ENCODE data around the gene CD99.

Gene CD99

DNA sequence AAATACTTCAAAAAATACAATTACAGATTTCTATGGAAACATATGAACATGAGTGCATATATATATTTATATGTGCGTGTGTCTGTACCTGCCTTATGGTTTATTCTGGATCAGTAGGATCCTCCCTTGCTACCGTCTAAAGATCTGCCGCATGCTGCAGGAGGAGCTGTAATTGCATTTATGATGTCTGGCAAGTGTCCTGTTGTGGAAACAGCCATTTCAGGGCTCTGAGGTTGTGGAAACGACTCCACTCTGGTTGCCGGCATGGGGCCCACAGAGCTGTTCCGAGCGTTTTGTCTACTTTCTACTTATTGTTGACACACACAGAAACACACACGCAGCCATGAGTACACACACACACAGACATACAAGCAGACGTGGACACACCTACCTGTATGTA lies 21.3 kb downstream of the CD99 start:
- TF ChIP-seq EZH2 (optimal IDR thresholded peaks at IDR 0.05; ENCODE audit: low read depth, low read length), result no peak
- TF ChIP-seq, protein P1, sequence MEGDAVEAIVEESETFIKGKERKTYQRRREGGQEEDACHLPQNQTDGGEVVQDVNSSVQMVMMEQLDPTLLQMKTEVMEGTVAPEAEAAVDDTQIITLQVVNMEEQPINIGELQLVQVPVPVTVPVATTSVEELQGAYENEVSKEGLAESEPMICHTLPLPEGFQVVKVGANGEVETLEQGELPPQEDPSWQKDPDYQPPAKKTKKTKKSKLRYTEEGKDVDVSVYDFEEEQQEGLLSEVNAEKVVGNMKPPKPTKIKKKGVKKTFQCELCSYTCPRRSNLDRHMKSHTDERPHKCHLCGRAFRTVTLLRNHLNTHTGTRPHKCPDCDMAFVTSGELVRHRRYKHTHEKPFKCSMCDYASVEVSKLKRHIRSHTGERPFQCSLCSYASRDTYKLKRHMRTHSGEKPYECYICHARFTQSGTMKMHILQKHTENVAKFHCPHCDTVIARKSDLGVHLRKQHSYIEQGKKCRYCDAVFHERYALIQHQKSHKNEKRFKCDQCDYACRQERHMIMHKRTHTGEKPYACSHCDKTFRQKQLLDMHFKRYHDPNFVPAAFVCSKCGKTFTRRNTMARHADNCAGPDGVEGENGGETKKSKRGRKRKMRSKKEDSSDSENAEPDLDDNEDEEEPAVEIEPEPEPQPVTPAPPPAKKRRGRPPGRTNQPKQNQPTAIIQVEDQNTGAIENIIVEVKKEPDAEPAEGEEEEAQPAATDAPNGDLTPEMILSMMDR (IDR thresholded peaks at IDR 0.05; ENCODE audit: low read length), result no peak
- no peak for TF ChIP-seq EZH2phosphoT487 (IDR thresholded peaks at IDR 0.05; ENCODE audit: low read length)
- H2AFZ ChIP-seq (ENCODE audit: low read length), result no peak overlapping the region
- H3K4me1 ChIP-seq (ENCODE audit: low read length), result no peaks in the 10 kb centered on the region
- no peak for DNase-seq
- no peak overlapping the region for H3K9ac ChIP-seq (ENCODE audit: low read length)
- no peaks in the 10 kb centered on the region for H3K9me3 ChIP-seq (replicated peaks; ENCODE audit: insufficient read depth, low read length)
- no peak overlapping the region for H3K4me3 ChIP-seq (ENCODE audit: low read length)
- no peaks in the 10 kb centered on the region for H3K36me3 ChIP-seq (replicated peaks; ENCODE audit: insufficient read depth, low read length)
- H3K79me2 ChIP-seq (ENCODE audit: low read length), result no peaks in the 10 kb centered on the region
- H3K9me2 ChIP-seq (replicated peaks; ENCODE audit: insufficient read depth, low read length), result no peaks in the 10 kb centered on the region
- no peaks in the 10 kb centered on the region for H4K20me1 ChIP-seq (ENCODE audit: insufficient read depth, low read length)
- H3K27me3 ChIP-seq (replicated peaks; ENCODE audit: insufficient read depth, low read length), result no peaks in the 10 kb centered on the region
- no peak overlapping the region for H3K27ac ChIP-seq (ENCODE audit: low read length)
- H3K4me2 ChIP-seq (ENCODE audit: low read depth, low read length), result no peak overlapping the region
- H3F3A ChIP-seq (ENCODE audit: insufficient read depth, low read length), result no peaks in the 10 kb centered on the region

DNA sequence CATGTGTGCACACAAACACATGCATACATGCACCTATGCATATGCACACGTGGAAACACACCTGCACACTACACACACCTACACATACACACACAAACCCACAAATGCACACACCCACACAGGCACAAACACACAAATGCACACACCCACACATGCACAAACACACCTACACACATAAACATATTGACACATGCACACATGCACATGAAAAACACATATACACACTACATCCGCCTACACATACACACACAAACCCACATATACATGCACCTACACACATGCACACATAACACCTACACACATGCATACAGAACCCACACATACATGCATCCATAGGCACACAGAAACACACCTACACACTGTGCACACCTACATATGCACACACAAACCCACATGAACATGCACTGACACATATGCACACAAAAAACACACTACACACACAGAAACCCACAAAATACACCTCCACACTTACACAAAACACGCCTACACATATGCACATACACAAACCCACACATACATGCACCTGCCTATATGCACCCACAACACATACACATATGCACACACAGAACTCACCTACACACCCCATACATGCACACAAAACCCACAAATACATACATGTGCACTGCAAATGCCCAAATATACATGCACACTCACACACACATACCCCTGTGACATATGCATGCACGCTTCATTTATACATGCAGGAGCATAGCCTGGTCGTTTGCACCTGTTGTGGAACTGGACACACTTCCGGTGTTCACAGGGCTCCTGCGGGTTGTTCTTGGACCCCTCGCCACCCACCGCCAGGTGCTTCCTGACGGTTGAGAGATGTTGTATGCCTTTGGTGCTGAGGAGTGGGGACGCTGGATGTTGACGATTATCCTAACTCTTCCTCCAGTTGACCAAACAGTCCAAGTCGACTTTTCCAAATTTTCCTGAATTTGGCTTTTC lies 22.1 kb downstream of the CD99 start:
- TF ChIP-seq EZH2 (optimal IDR thresholded peaks at IDR 0.05; ENCODE audit: low read depth, low read length), result no peak
- no peak for TF ChIP-seq EZH2phosphoT487 (IDR thresholded peaks at IDR 0.05; ENCODE audit: low read length)
- TF ChIP-seq, protein P1 (IDR thresholded peaks at IDR 0.05; ENCODE audit: low read length), result no peak
- Histone ChIP-seq H3K9me2 (replicated peaks; ENCODE audit: insufficient read depth, low read length) (no peaks in the 10 kb centered on the region), H4K20me1 (ENCODE audit: insufficient read depth, low read length) (no peaks in the 10 kb centered on the region), H3K79me2 (ENCODE audit: low read length) (no peaks in the 10 kb centered on the region), H3K9me3 (replicated peaks; ENCODE audit: insufficient read depth, low read length) (no peaks in the 10 kb centered on the region), H3K4me2 (ENCODE audit: low read depth, low read length) (no peak overlapping the region), H3K27me3 (replicated peaks; ENCODE audit: insufficient read depth, low read length) (no peaks in the 10 kb centered on the region), H3F3A (ENCODE audit: insufficient read depth, low read length) (no peaks in the 10 kb centered on the region), H3K27ac (ENCODE audit: low read length) (no peak overlapping the region), H2AFZ (ENCODE audit: low read length) (no peak overlapping the region), H3K9ac (ENCODE audit: low read length) (no peak overlapping the region), H3K36me3 (replicated peaks; ENCODE audit: insufficient read depth, low read length) (no peaks in the 10 kb centered on the region), H3K4me3 (ENCODE audit: low read length) (no peak overlapping the region), H3K4me1 (ENCODE audit: low read length) (no peaks in the 10 kb centered on the region)
- DNase-seq, result no peak

DNA sequence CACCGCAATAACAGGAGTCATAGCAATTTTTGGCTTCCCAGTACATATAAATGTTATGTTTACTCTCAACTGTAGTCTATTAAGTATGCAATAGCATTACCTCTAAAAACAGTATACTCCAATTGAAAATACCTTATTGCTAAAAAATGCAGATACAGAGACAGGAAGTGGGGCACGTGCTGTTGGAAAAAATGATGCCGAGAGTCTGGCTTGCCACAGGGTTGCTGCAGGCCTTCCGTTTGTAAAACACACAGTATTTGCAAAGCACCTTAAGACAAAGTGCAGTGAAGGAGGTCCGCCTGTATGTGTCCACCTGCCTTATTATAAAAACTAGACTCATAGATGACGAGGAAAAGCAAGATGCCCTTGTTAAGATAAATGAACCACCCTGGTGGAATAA lies 23.5 kb downstream of the CD99 start:
- no peaks in the 10 kb centered on the region for H4K20me1 ChIP-seq (ENCODE audit: insufficient read depth, low read length)
- no peak overlapping the region for H2AFZ ChIP-seq (ENCODE audit: low read length)
- no peaks in the 10 kb centered on the region for H3K4me1 ChIP-seq (ENCODE audit: low read length)
- H3K4me2 ChIP-seq (ENCODE audit: low read depth, low read length), result no peak overlapping the region
- H3K36me3 ChIP-seq (replicated peaks; ENCODE audit: insufficient read depth, low read length), result no peaks in the 10 kb centered on the region
- no peaks in the 10 kb centered on the region for H3K79me2 ChIP-seq (ENCODE audit: low read length)
- no peaks in the 10 kb centered on the region for H3K9me2 ChIP-seq (replicated peaks; ENCODE audit: insufficient read depth, low read length)
- no peak overlapping the region for H3K4me3 ChIP-seq (ENCODE audit: low read length)
- no peak for DNase-seq
- no peaks in the 10 kb centered on the region for H3F3A ChIP-seq (ENCODE audit: insufficient read depth, low read length)
- TF ChIP-seq, protein P1 (IDR thresholded peaks at IDR 0.05; ENCODE audit: low read length), result no peak
- no peak for TF ChIP-seq EZH2phosphoT487 (IDR thresholded peaks at IDR 0.05; ENCODE audit: low read length)
- TF ChIP-seq EZH2 (optimal IDR thresholded peaks at IDR 0.05; ENCODE audit: low read depth, low read length), result no peak
- no peak overlapping the region for H3K27ac ChIP-seq (ENCODE audit: low read length)
- H3K27me3 ChIP-seq (replicated peaks; ENCODE audit: insufficient read depth, low read length), result no peaks in the 10 kb centered on the region
- no peak overlapping the region for H3K9ac ChIP-seq (ENCODE audit: low read length)
- no peaks in the 10 kb centered on the region for H3K9me3 ChIP-seq (replicated peaks; ENCODE audit: insufficient read depth, low read length)

Data from MM.1S (cell line).